K562 (cell line): ENCODE results near the gene LACTBL1. TPM values are rescaled to one million over a fixed set of nuclear protein-coding genes. Genes with fewer than 3 reads are reported as not detected.

Experiments used
- DDX20 ChIP-seq: fragments of 450-650 bp; IDR thresholded peaks from 2 replicates; pipeline ENCODE4 v1.6.1; 2016; ENCODE audit warnings: missing genetic modification characterization, low read depth, mild to moderate bottlenecking, missing compliant biosample characterization, moderate library complexity
- ETV5 ChIP-seq: sonication (generic); formaldehyde crosslinking; IDR thresholded peaks from 2 replicates; pipeline ENCODE4 v1.4.0; 2020; ENCODE audit warnings: low read depth, mild to moderate bottlenecking, missing genetic modification reagents
- KAT8 ChIP-seq: fragments of 450-650 bp; IDR thresholded peaks from 2 replicates; pipeline ENCODE4 v1.6.1; 2016; ENCODE audit warnings: low read depth, mild to moderate bottlenecking
- MTA2 ChIP-seq: fragments of 450-650 bp; IDR thresholded peaks from 2 replicates; pipeline ENCODE4 v1.6.1; 2016; ENCODE audit warnings: low read depth
- NR2C1 ChIP-seq, 2 experiments: fragments of 450-650 bp; IDR thresholded peaks; 2 replicates each; pipeline ENCODE4 v1.6.1; 2017; ENCODE audit warnings: mild to moderate bottlenecking in 2 of 2, antibody characterized with exemption in 1 of 2, inconsistent platforms in 1 of 2, missing compliant biosample characterization in 1 of 2, missing genetic modification characterization in 1 of 2
- PHF20 ChIP-seq: fragments of 450-650 bp; IDR thresholded peaks from 2 replicates; pipeline ENCODE4 v1.6.1; 2018; ENCODE audit not compliant: partially characterized antibody
- PML ChIP-seq: IDR thresholded peaks from 2 replicates; pipeline ENCODE4 v1.6.1; 2012; ENCODE audit warnings: low read length, inconsistent platforms
- PRPF4 ChIP-seq: fragments of 200-400 bp; formaldehyde crosslinking; IDR thresholded peaks from one replicate; pipeline ENCODE4 v1.6.1; 2017; ENCODE audit warnings: low read length, low read depth, mild to moderate bottlenecking; ENCODE audit not compliant: insufficient read depth, poor library complexity, severe bottlenecking
- RBFOX2 ChIP-seq: fragments of 200-400 bp; formaldehyde crosslinking; IDR thresholded peaks from 2 replicates; pipeline ENCODE4 v1.6.1; 2017; ENCODE audit warnings: low read depth, mild to moderate bottlenecking, low read length, moderate library complexity
- REST ChIP-seq, 2 experiments: fragments of 450-650 bp; formaldehyde crosslinking in 1 of 2; IDR thresholded peaks; 2 replicates each; pipeline versions ENCODE4 v1.4.0 to v1.6.1; 2014 to 2020; ENCODE audit warnings: mild to moderate bottlenecking in 2 of 2, borderline replicate concordance in 1 of 2, low read depth in 1 of 2
- TEAD1 ChIP-seq, 2 experiments: fragments of 450-650 bp in 1 of 2; sonication (generic) in 1 of 2; formaldehyde crosslinking; IDR thresholded peaks; 2 replicates each; pipeline versions ENCODE4 v1.4.0 to v1.8.0; 2020 to 2022; ENCODE audit warnings: mild to moderate bottlenecking in 2 of 2, missing genetic modification reagents in 1 of 2
- ZFP36 ChIP-seq: fragments of 150-350 bp; IDR thresholded peaks from 2 replicates; pipeline ENCODE4 v1.6.1; 2018; ENCODE audit warnings: low read length, low read depth; ENCODE audit not compliant: partially characterized antibody
- ZNF589 ChIP-seq: fragments of 200-800 bp; sonication (Bioruptor generic); IDR thresholded peaks from 2 replicates; pipeline ENCODE4 v1.6.1; 2016; ENCODE audit warnings: low read depth, missing genetic modification characterization, missing compliant biosample characterization
- polyA plus RNA-seq, 8 experiments: library from polyadenylated mRNA; depleted of rRNA in 4 of 8; stranded (reverse) in 5 of 8; unstranded in 3 of 8; fragments of >200 nt; fragmentation: Nextera tagmentation in 2 of 8; fragmentation: Illumina TruSeq in 1 of 8; extraction: Ambion mirVana in 2 of 8; extraction: Trizol in 1 of 8; gene quantifications; 2 replicates each; pipeline versions ENCODE4 v1.2.1 to v1.2.3, GENCODE V29; 2011 to 2014; ENCODE audit warnings: inconsistent platforms in 1 of 8, missing spikeins in 1 of 8
- total RNA-seq, 7 experiments: library from RNA; depleted of rRNA in 6 of 7; stranded (reverse); fragments of >200 nt in 6 of 7; fragmentation: Illumina TruSeq in 2 of 7; extraction: Trizol in 2 of 7; gene quantifications; 2 replicates each; pipeline versions ENCODE4 v1.2.1 to v1.2.3, GENCODE V29; 2011 to 2021; ENCODE audit warnings: low replicate concordance in 1 of 7
- TF ChIP-seq, protein P1 (sequence below): fragments of 450-650 bp; IDR thresholded peaks from 2 replicates; pipeline ENCODE4 v1.6.1; 2018; ENCODE audit warnings: mild to moderate bottlenecking, low read depth; ENCODE audit not compliant: partially characterized antibody

The LACTBL1 gene
- total and polyA plus RNA-seq, 9 of the 15 experiments (the other 6 are each of a cell fraction or from before 2014, with no cell fraction given) = not detected

GRCh38 chr1:22976461-22977243 is 4.0 kb upstream of the LACTBL1 start (continued):
- peak; percentile 84 for TF ChIP-seq REST (IDR thresholded peaks at IDR 0.05; ENCODE audit: borderline replicate concordance)
- TF ChIP-seq REST (CRISPR knock-in tag; IDR thresholded peaks at IDR 0.05; ENCODE audit: low read depth) = no peak; the same call in 1 of the 2 replicates
- no peak for TF ChIP-seq PHF20
- no peak for TF ChIP-seq DDX20 (tag)
- TF ChIP-seq KAT8 = no peak
- TF ChIP-seq ZNF589 (CRISPR knock-in tag) = no peak
- TF ChIP-seq ZFP36 = peak; percentile 1
- no peak for TF ChIP-seq NR2C1 (IDR thresholded peaks at IDR 0.05)
- TF ChIP-seq NR2C1 (tag; IDR thresholded peaks at IDR 0.05) = no peak
- no peak for TF ChIP-seq ETV5 (CRISPR knock-in tag)
- no peak for TF ChIP-seq PRPF4
- TF ChIP-seq, protein P1, sequence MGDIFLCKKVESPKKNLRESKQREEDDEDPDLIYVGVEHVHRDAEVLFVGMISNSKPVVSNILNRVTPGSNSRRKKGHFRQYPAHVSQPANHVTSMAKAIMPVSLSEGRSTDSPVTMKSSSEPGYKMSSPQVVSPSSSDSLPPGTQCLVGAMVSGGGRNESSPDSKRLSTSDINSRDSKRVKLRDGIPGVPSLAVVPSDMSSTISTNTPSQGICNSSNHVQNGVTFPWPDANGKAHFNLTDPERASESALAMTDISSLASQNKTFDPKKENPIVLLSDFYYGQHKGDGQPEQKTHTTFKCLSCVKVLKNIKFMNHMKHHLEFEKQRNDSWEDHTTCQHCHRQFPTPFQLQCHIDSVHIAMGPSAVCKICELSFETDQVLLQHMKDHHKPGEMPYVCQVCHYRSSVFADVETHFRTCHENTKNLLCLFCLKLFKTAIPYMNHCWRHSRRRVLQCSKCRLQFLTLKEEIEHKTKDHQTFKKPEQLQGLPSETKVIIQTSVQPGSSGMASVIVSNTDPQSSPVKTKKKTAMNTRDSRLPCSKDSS = no peak
- TF ChIP-seq RBFOX2 = no peak
- no peak for TF ChIP-seq MTA2
- no peak for TF ChIP-seq PML
- TF ChIP-seq TEAD1 (CRISPR knock-in tag; IDR thresholded peaks at IDR 0.05) = peak in 1 of 2 experiments; percentile 58; a peak in 1 of 4 replicates
